NCI-H2107 treated with DMSO at 0.1 percent for 48 hours (cell line): ENCODE data around the gene CLPTM1.
"Not testable (repeated sequence)": the region's sequence is repeated elsewhere in the genome, so short reads cannot be mapped to it uniquely, and the experiment has no call there.

ENCODE experiments used
- DNase-seq: peaks from one replicate; lab custom pipeline; 2025; ENCODE audit not compliant: unreplicated experiment; lab: John Stamatoyannopoulos, UW

CLPTM1 gene

DNA sequence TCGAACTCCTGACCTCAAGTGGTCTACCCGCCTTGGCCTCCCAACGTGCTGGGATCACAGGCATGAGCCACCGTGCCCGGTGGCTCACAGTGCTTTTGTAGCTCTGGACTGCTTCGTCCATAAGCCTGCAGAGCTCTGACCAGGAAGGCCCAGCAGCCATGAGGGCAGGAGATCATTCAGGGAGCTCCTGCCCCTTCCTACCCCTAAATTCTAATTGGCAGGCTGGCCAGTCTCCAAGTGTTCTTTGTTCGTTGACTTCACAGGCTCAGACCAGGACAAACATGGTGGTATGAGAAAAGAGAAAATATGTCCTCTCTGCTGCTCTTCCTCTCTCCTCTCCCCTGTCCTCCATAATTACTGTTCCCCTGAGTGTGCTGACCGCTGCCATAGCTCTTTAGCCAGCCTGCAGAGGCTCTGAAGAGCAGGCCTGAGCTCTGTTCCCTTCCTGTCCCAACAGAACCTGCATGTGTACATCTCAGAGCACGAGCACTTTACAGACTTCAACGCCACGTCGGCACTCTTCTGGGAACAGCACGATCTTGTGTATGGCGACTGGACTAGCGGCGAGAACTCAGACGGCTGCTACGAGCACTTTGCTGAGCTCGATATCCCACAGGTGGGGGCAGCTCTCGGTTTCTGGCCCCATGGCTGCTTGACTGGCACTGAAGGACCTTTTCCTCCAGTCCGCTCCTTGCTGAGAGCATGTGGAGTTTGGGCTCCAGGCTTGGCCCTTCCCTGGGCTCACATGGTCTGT, 19.0 kb downstream of the CLPTM1 start:
- DNase-seq = no peak

DNA sequence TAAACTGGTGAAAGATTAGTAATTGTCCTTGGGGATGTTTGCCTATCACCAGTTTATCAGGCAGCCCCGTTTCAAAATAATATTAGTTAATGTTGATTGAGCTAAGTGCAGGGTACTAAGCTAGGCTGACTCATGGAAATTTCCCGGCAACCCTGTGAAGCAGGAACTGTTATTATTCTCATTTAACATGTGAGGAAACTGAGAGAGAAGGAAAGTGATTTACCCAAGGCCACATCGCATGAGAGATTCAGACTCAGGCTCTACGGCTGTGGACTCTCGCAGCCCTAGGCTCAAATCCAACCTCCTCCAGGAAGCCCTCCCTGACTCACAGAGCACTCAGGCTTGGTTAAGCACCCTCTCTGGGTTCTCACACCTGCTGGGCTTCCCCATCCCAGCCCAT, 19.7 kb downstream of the CLPTM1 start:
- DNase-seq = no peak

DNA sequence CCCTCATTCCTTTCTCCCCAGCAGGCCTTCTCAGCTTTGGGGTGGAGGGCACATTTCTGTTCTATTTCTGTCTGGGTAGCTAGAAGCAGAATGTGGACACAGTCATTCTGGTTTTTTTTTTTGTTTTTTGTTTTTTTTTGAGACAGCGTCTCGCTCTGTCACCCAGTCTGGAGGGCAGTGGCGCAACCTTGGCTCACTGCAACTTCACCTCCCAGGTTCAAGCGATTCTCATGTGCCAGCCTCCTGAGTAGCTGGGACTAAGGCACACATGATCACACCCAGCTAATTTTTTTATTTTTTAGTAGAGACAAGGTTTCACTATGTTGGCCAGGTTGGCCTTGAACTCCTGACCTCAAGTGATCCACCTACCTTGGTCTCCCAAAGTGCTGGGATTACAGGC, 20.3 kb downstream of the CLPTM1 start:
- no peak for DNase-seq

DNA sequence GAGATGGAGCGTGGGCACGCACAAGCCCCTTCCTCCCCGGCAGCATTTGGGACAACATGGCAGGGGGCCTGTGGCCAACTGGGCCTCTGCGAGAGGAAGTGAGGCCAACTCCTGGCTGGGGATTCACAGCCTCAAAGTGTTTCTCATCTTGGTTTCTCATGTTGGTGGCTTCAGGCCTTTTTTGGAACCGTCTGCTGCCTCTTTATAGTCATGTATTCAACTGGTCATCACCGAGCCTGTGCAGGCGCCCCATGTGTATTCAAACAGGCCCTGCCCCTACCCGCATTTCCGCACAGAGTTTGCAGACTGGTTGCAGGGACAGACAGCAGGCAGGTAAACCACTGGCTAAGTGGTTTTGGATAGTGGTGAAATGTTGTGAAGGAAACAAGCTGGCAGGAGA, 28.8 kb downstream of the CLPTM1 start:
- DNase-seq = no peak

DNA sequence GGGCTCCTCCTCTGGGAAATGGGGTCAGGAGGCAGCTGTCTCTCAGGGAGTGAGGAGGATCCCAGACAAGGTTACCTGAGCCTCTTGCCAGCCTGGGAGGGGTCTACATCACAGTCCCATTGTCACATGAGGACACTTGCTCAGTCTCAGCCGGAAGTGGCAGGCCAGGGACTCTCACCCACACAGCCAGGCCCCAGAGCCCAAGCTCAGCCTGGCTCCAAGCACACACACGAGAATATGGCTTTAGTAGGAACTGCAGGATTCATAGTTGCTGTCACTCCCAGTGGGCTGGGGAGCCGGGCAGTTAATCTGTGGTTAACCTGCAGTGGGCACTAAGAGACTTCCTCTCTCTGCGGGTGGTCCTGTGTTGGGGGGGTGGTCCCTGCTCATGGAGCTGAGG, 30.3 kb downstream of the CLPTM1 start:
- no peak for DNase-seq

DNA sequence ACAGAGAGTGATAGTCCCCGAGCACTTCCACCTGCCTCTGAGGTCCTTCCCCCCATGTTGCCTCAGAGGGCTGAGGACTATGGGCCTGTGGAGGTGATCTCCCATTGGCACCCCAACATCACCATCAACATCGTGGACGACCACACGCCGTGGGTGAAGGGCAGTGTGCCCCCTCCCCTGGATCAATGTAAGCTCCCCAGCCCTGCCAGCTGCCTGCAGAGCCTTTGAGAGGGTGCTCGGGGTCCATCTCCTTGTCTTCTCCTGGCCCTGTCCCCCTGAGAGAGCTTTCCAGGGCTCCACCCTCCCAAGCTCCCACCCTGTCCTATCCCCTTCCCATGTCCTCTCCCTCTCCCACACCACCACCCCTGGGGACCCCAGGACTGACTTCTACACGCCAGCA, 31.2 kb downstream of the CLPTM1 start:
- no peak for DNase-seq

DNA sequence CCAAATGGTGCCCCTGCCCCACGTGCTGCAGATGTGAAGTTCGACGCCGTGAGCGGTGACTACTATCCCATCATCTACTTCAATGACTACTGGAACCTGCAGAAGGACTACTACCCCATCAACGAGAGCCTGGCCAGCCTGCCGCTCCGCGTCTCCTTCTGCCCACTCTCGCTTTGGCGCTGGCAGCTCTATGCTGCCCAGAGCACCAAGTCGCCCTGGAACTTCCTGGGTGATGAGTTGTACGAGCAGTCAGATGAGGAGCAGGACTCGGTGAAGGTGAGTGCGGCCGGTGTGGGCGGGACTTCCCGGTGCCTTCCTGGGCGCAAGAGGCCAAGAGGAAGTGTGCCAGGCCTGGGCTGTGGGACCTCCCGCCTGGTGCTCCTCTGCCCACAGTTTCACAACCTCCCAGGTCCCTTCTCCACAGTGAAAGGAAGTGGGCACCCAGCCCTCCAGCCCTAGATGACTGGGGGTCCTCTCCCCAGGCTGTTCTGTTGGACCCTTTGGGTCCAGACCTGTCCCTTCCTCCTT, 32.0 kb downstream of the CLPTM1 start:
- DNase-seq = no peak

DNA sequence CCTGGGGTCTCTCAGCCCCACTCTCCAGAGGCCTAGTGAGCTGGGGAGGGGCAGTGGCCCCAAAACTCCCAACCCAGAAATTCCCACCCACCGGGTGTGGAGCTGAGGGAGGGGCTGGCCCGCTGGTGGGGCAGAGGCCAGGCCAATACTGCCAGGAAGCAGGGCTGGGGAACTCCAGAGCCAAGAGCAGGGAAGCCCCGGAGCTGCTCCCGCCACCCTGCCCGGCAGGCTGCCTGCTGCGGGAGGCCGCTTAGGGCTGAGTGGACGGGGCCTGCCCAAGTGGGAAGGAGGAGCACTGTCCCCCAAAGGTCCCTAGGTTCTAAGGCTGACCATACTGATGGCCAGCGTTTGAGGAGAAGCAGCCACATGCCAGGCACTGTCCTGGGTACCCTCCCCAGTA, 33.1 kb downstream of the CLPTM1 start:
- DNase-seq = no peak

DNA sequence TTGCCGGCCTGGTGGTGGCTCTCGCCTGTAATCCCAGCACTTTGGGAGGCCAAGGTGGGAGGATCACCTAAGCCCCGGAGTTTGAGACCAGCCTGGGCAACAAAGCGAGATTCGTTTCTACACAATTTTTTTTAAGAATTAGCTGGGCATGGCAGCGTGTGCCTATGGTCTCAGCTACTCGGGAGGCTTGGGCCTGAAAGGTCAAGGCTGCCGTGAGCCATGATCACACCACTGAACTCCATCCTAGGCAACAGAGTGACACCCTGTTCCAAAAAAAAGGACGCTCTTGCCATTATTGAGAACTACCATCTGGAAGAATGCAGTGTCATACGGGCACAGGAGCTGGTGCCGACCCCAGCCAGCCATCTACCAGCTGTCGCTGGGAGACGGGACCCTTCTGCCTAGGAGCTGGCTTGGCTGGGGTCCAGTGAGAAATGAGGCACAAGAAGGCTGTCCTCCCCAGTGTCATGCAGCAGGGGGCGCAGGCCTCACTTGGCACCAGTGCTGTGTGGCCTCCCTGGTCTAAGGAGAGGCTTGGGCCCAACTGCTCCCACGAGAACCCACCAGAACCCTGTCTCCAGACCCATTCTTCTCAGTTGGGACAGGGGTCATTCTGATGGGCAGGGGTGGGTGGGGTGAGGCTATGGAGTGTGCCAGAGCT, 33.8 kb downstream of the CLPTM1 start:
- no peak for DNase-seq

DNA sequence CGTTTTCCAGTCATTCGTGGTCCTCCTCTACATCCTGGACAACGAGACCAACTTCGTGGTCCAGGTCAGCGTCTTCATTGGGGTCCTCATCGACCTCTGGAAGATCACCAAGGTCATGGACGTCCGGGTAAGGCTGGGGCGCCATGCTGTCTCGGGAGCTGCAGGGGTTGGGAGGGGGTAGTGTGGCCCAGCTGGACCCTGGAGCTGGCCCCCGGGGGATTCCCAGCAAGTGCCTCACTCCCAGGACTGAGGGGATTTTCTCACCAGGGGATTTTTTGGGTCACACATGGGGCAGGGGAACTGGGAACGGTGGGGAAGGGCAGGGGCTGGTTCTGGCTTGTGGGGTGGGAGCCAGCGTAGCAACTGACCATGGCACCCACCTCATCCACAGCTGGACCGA, 35.3 kb downstream of the CLPTM1 start:
- DNase-seq = no peak

DNA sequence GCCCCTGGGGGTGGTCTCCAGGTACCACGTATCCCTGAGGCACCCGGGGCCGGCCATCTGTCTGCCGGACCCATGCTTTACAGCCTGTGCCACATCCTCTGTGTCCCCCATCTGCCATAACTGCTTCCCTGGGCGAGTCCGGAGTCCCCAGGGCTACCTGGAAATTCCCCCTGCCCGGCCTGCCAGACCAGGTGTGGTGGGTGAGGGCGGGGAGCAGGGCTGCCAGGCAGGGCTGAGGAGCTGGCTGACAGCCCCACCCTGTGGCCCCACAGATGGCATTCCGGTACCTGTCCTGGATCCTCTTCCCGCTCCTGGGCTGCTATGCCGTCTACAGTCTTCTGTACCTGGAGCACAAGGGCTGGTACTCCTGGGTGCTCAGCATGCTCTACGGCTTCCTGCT, 35.8 kb downstream of the CLPTM1 start:
- no peak for DNase-seq

DNA sequence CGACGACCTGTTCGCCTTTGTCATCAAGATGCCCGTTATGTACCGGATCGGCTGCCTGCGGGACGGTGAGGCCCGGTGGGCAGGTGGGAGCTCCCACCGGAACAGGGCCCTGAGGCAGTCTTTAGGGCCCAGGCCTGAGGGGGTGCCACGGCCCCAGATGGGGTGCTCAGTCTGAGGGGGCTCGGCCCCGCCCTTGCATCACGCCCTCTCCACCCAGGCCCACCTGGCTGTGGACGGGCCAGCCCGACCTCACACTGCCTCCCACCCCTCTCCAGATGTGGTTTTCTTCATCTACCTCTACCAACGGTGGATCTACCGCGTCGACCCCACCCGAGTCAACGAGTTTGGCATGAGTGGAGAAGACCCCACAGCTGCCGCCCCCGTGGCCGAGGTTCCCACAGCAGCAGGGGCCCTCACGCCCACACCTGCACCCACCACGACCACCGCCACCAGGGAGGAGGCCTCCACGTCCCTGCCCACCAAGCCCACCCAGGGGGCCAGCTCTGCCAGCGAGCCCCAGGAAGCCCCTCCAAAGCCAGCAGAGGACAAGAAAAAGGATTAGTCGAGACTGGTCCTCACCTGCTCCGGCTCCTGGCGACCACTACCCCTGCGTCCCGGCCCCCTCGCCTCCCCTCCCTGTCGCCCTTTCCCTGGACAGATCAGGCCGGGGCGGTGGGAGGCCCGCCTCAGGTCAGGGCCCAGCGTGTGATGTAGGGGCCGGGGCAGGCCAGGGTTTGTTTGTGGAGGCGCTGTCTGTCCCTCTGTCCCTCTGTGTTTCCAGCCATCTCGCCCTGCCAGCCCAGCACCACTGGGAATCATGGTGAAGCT, 37.4 kb downstream of the CLPTM1 start:
- no peak for DNase-seq

DNA sequence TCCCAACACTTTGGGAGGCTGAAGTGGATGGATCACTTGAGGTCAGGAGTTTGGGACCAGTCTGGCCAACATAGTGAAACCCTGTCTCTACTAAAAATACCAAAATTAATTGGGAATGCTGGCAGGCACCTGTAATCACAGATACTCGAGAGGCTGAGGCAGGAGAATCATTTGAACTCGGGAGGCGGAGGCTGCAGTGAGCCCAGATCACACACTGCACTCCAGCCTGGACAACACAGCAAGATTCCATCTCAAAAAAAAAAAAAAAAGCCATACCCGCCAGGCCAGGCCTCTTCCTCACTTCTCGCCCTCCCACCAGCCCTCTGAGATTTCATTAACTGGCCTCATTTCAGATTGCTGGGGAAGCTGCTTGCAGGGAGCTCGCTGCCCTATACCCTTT, 38.3 kb downstream of the CLPTM1 start:
- no peak for DNase-seq

DNA sequence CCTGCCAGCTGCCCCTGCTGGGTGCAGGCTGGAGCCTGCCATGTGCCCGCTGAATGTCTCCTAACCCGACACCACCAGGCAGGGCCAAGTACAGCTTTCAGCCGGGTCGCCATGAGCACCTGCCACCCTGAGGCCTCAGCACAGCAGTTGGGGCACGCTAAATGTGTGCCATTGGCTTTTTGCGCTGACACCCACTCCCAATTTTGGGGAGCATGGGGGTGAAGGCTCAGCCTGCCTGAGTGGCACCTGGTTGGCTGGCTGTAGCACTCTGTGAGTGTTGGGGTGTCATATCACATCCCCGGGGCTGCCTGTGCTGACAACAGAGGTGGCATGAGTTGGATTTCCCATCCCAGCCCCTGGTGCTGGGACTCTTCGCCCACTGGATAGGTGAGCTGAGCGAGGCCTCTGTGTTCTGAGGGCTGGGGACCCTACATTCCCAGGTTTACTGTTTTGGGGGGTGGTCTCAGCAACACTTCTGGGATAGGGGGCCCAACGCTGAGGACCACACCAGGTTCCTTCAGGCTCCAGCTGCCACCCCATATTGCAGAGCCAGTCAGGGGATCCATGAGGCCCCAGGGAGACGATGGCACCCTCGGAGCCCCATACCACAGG, 38.9 kb downstream of the CLPTM1 start:
- no peak for DNase-seq

DNA sequence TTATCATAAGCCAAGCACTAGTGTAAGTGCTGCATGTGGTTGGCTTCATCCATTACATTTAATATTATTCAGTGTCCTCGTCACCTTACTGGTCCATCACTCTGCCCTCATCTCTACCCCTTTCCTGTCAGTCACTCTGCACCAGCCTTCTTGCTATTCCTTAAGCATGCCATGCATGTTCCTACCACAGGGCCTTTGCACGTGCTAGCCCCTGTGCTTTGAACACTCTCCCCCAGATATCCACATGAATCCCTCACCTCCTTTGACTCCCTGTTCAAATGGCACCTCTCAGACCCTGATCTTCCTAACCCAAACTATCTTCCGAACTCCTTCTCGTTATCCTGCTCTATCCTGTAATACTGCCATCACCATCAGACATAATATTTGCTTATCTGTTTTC, 42.8 kb downstream of the CLPTM1 start:
- DNase-seq = no peak

DNA sequence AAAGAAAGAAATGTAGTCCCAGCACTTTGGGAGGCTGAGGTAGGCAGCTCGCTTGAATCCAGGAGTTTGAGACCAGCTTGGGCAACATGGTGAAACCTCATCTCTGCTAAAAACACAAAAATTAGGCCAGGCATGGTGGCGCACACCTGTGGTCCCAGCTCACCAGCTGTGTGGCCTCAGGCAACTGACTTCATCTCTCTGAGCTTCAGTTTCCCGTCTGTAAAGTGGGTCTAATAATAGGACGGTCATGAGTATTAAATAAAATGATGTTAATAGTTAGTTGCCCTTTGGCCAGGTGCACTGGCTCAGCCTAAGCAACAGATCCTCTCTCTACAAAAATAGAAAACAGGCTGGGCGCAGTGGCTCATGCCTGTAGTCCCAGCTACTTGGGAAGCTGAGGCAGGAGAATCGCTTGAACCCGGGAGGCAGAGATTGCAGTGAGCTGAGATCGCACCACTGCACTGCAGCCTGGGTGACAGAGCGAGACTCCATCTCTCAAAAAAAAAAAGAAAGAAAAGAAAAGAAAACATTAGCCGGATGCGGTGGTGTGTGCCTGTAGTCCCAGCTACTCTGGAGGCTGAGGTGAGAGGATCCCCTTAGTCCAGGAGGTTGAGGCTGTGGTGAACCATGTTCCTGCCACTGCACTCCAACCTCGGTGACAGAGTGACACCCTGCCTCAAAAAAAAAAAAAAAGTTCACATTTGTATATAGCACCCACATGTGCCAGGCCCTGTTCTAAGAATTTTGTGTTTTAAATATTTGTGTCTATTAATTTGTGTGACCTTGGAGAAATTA, 44.1 kb downstream of the CLPTM1 start:
- not testable (repeated sequence) for DNase-seq

DNA sequence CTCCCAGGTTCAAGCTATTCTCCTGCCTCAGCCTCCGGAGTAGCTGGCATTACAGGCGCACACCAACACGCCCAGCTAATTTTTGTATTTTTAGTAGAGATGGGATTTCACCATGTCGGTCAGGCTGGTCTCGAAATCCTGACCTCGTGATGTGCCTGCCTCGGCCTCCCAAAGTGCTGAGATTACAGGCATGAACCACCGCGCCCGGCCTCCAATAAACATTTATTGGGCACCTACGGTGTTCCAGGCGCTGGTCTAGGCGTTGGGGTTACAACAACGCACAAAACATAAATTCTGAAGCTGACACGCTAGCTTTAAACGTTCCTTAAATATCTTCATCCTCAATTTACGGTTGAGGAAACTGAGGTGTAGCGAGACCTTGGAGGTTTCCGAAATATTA, 45.5 kb downstream of the CLPTM1 start:
- not testable (repeated sequence) for DNase-seq

DNA sequence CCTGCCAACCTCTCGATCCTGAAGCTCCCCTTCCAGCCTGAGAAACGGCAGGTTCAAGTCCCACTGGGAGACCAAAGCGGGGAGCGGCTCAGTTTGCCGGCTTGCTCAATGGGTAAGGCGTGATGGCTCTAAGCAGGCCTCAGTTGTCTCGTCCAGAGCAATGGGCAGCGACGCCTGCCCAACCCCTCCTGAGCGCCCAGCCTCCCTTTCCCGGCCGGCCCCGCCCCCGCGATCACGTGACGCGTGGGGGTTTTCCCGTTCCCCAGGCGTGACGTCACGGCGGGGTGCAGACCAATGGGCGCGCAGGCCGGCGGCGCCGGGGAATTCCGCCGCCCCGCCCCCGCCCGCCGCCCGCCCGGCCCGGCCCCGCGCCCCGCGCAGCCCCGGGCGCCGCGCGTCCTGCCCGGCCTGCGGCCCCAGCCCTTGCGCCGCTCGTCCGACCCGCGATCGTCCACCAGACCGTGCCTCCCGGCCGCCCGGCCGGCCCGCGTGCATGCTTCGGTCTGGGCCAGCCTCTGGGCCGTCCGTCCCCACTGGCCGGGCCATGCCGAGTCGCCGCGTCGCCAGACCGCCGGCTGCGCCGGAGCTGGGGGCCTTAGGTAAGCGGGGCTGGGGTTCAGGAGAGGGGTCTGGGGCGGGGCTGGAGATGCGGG, 46.0 kb downstream of the CLPTM1 start, which contains the start of gene RELB:
RELB (plus strand) TSS at position 378 of the 653 bp plus-strand sequence; CDS start at position 494, 116 bp downstream.
- peak; percentile 46 for DNase-seq

DNA sequence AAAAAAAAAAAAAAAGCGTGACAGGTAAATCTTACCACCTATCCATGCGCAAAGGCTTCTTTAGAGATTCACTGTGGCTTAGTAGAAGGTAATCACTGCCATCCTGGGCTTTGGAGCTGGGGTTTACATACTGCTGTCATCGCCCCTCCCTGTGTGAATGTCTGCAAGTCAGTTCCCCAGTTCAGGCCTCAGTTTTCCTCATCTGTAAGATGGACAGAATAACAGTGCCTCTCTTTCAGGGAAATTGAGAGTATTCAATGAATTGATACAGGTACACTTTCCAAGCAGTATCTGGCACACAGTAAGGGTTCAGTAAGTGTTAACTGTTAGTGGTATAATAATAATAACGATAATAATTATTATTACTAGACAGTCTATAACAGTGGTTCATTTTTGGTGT, 48.3 kb downstream of the CLPTM1 start:
- DNase-seq = no peak

DNA sequence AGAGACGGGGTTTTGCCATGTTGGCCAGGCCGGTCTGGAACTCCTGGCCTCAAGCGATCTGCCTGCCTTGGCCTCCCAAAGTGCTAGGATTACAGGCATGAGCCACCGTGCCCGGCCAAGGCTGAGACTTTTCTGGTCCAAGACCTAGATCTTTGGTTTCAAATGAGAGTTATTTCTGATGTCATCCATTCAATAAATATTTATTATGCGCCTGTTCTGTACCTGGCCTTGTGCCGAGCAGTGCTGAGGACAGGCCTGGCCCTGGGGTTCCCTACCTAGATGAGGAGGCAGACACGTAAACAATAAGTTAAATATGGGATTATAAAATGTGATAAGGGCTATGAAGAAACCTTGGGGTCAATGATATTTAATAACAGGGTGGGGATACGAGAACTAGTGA, 50.6 kb downstream of the CLPTM1 start:
- no peak for DNase-seq
